Right lobe of liver (tissue), 4 donors: ENCODE results near the gene FAM180A.

ENCODE experiments used
- POLR2A ChIP-seq: fragments of 450-650 bp; IDR thresholded peaks from one replicate; pipeline ENCODE4 v1.6.1; 2017; ENCODE audit warnings: antibody characterized with exemption, mild to moderate bottlenecking
- TF ChIP-seq, protein P1 (sequence below), 4 donors: fragments of 200-600 bp in 3 of 4; fragments of 450-650 bp in 1 of 4; IDR thresholded peaks; one replicate each; pipeline versions ENCODE4 v1.5.1 to v1.8.0; 2016 to 2022; ENCODE audit warnings: antibody characterized with exemption in 4 of 4, mild to moderate bottlenecking in 2 of 4
- donor health status: DM: no; HTN: no; CAD: no.
- donor health status: DM: no; HTN: no; CAD: no.
- donor health status: DM: no; HTN: yes; CAD: no.

- no peak for TF ChIP-seq POLR2A
- TF ChIP-seq, protein P1, sequence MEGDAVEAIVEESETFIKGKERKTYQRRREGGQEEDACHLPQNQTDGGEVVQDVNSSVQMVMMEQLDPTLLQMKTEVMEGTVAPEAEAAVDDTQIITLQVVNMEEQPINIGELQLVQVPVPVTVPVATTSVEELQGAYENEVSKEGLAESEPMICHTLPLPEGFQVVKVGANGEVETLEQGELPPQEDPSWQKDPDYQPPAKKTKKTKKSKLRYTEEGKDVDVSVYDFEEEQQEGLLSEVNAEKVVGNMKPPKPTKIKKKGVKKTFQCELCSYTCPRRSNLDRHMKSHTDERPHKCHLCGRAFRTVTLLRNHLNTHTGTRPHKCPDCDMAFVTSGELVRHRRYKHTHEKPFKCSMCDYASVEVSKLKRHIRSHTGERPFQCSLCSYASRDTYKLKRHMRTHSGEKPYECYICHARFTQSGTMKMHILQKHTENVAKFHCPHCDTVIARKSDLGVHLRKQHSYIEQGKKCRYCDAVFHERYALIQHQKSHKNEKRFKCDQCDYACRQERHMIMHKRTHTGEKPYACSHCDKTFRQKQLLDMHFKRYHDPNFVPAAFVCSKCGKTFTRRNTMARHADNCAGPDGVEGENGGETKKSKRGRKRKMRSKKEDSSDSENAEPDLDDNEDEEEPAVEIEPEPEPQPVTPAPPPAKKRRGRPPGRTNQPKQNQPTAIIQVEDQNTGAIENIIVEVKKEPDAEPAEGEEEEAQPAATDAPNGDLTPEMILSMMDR (IDR thresholded peaks at IDR 0.05): no peak
Observed at GRCh38 chr7:135712182-135712782, 36.3 kb downstream of the FAM180A start.
